Mammary epithelial cell (primary cell): ENCODE data around the gene LETMD1.

Experiments
- CTCF ChIP-seq, 2 donors: IDR thresholded peaks in 1 of 2; conservative IDR thresholded peaks in 1 of 2; 2 replicates each; pipeline ENCODE4 v1.5.1; 2011 to 2012; ENCODE audit warnings: inconsistent platforms in 2 of 2, low read length in 2 of 2, mild to moderate bottlenecking in 2 of 2, control low read depth in 1 of 2, low read depth in 1 of 2; ENCODE audit not compliant: insufficient read depth in 1 of 2; ENCODE audit errors: extremely low read depth in 1 of 2
- EZH2 ChIP-seq: IDR thresholded peaks from 2 replicates; pipeline ENCODE4 v1.6.1; 2012; ENCODE audit warnings: low read length, inconsistent platforms, borderline replicate concordance

GRCh38 chr12:51090705-51091229 lies 42.6 kb downstream of the LETMD1 start:
- TF ChIP-seq CTCF (conservative IDR thresholded peaks at IDR 0.05 in 1 of 2, IDR thresholded peaks at IDR 0.05 in 1 of 2; ENCODE audit: extremely low read depth in 1 of 2, insufficient read depth in 1 of 2, low read depth in 1 of 2, low read length in 2 of 2) = no peak
- no peak for TF ChIP-seq EZH2
